ENCODE measurements around the gene ATP6V1F.
"Not testable (repeated sequence)": the region's sequence is repeated elsewhere in the genome, so short reads cannot be mapped to it uniquely, and the experiment has no call there.

Gene ATP6V1F

DNA sequence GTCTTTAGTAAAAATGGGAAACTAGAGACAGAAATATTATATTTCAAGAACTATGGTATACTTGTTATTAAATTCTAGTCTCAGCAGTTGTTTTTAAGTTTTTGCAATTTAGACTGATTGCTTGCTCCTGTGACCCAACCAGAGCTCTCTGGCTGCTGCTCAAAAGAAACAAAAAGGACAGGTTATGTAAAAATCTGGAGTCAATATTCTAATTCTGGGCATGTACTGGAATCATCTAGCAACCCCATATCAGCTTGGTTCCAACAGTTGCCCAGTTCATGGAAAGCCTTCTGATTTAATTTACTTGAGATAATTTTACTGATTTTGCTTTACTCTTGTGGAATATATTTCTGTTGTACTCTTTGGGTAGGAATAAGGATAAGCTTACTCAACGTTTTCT, 37.6 kb downstream of the ATP6V1F start:
- no peak for DNase-seq (ENCODE audit: low read depth in 2 of 2)

DNA sequence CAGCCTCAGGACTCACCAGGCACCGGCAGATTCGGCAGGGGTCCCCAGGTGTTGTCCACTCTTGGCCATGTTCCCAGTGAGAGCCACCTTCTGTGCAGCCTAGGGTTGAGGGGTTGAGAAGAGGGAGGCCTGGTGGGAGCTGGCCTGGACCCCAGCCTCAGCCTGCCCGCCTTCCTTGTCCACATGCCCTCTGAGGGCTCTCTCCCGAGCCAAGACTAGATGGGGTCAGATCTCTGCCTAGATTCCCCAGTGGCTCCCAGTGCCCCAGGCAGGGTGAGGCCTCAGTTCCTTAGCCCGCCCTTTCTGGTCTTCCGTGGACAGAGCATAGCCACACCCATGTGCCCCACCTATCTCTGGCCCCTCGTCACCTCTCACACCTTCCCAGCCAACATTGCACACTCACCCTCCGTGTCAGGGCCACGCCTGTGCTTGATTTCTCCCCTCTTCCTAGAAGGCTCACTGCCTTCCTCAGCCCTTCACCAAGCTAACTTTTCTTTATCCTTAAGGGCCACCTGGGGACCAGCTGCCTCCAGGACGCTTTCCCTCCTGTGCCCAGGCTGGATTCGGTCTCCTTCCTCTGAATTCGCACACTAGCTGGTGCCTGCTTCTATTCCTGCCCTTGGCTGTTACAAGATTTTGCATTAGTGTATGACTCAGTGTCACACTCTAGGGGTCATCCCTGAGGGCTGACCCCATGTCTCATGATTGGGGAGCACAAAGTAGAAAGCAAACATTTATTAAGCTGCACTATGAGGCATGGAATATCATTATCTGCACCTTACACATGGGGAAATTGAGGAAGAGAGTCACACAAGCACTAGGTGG, 40.3 kb downstream of the ATP6V1F start:
- DNase-seq (ENCODE audit: low read depth in 2 of 2), result no peak

DNA sequence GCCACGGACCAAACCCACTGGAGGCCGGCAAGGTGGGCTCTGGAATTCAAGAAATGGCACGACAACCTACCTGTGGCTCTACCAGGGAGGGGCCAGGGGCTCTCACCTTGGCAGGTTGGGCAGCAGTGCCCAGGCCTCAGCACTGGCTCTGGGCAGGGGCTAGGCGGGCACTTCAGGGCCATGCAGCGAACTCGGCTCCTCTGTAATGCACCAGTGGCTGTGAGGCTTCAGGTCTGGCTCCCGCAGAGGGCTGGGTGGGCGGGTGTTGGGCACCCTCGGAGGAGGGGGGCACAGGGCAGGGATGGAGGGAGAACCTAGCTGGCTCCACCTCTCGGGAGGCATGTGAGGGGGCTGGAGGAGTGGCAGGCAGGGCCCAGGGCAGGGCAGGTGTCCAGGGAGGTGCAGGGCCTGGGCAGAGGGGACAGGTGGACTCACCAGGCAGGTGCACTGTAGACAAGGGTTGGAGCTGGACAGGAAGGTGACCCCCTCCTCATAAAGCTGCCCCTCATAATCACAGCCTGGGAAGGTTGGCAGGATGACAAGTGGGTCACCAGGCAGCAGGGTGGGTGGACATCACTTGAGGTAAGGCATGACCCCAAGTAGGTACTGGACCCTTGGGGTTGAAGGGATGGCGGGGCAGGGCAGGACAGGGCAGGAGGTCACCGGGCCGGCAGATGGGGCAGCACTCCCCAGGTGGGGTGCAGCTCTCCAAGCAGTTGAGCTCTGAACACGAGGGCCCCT, 41.1 kb downstream of the ATP6V1F start:
- no peak for DNase-seq (ENCODE audit: low read depth in 2 of 2)

GRCh38 chr7:128904381-128905197, 41.9 kb downstream of the ATP6V1F start:
- no peak for DNase-seq (ENCODE audit: low read depth in 2 of 2)

- no peak for DNase-seq (ENCODE audit: low read depth in 2 of 2)
Measured at GRCh38 chr7:128906001-128906765, 43.5 kb downstream of the ATP6V1F start.

GRCh38 chr7:128906766-128907559, 44.3 kb downstream of the ATP6V1F start:
- no peak for DNase-seq (ENCODE audit: low read depth in 2 of 2)

- no peak for DNase-seq (ENCODE audit: low read depth in 2 of 2)
Measured at GRCh38 chr7:128908750-128909624, 46.3 kb downstream of the ATP6V1F start.

DNA sequence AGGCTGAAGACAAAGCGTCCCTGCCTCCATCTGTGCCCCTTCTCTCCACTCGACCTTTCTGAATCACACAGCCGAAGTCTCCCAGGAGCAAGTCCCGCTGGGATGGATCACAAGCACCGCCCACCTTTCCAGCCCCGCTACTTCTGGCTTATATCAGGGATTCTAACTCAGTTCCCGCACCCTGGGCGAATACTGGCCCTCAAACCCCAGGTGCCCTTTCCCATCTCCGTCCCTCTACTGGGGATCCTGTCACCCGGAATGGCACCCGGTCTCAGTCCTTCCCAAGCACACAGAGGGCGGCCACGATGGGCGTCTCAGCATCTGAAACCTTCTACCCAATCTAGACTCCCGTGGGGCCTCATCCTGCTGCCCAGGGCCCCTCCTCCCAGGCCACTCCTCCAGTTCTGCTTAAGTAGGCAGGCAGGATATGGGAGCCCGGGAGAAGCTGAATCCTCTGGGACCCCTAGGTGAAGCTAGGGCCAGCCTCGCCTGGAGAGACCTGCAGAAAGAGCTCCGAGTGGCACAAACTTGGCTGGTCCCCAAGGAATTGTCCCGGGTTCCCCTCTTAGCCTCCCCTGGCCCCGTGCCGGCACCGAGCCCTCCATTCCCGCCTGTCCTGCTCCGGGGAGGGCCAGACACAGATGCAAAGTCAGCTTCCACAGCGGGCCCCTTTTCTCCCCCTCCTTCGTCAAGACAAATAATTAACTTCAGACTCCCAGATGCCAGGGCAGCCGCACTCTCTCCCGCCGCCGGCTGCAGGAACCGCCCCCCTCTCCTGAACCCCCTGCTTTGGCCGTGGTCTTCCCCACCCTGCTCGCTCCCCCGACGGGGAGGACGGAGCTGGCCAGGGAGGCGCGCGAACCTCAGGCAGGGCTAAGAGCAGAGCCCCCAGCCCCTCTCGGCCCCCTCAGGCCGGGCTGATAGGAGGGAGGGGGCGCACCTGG, 47.2 kb downstream of the ATP6V1F start:
- DNase-seq (ENCODE audit: low read depth in 2 of 2), result no peak

GRCh38 chr7:128910569-128910945, 47.9 kb downstream of the ATP6V1F start, which contains the start of gene KCP:
KCP (minus strand) TSS chr7:128910709; CDS start chr7:128910676, 33 bp downstream.
- DNase-seq (ENCODE audit: low read depth in 2 of 2), result no peak

DNA sequence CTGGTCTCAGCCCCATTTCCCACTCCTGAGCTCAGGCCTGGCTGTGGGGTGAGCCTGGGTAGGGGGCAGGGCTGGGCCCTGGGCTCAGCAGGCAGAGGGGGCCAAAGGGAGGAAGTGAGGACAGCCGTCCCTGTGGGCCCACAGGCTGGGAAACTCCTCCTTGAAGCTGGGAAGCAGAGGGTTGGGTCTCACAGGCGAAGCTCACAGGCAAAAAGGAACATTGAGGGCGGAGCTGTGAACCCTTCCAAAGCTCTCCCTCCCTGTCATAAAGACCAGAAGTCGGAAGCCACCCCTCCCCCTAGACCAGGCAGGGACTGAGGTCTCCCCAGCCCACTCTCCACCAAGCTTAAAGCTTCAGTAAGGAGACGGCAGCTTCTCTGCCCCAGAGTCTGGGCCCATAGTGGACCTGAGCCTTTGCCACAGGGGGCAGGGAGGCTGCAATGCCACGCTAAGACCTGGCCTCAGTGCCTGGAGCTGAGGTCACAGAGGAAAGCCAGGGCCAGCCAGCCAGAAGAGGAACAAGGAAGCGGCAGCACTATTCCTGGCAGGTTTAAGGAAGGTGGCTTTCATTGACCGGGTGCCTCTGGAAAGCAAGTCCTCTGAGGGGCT, 48.9 kb downstream of the ATP6V1F start:
- DNase-seq (ENCODE audit: low read depth in 2 of 2), result no peak

DNA sequence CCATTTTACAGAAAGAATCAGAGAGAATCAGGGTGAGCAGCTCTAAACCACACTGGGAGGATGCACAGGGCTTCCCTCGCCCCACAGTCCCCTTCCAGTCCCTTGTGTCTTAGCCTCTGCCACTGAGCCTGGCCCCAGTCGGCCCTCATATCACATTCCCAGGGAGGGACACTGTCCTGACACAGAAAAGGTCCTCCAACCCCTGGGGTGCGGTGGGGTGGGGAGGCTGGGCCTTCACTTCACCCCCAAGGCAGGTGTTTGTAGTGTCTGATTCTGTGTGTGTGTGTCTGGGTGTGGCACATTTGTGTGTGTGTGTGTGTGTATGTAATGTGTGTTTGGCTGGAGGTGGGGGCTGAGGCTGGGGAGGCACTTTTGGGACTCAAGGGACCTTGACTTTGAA, 49.6 kb downstream of the ATP6V1F start:
- no peak for DNase-seq (ENCODE audit: low read depth in 2 of 2)

- DNase-seq (ENCODE audit: low read depth in 2 of 2), result not testable (repeated sequence)
Measured at GRCh38 chr7:128912709-128913495, 50.2 kb downstream of the ATP6V1F start.

DNA sequence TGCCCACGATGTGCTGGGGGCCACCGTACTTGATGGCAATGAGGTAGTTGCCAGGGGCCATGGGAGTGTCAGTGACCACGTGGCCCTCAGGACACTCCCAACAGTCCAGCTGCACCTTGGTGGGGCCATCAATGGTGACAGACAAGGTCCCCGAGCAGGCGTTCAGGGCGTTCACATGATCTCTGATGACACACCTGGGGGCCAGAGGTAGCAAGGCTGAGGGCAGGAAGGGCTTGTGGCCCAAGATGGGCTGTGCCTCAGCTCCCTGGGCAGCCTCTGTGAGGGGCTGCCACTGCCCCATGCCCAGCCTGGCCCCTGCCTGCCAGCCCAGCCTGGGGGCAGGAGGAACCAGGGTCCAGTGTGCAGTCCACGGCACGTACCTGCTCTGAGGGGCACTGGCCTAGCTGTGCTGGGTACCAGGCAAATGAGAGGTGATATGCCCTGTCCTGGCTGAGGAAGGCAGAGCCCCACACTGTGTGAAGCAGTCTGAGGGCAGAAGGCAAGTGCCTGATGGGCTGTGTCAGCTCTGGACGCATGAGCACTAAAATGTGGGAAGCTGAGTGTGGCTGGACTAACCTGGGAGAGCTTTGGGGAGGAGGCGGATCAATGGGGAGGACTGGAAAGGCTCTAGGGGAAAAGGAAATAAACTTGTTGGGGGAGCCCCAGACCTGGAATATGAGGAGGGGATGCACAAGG, 51.4 kb downstream of the ATP6V1F start:
- no peak for DNase-seq (ENCODE audit: low read depth in 2 of 2)

DNA sequence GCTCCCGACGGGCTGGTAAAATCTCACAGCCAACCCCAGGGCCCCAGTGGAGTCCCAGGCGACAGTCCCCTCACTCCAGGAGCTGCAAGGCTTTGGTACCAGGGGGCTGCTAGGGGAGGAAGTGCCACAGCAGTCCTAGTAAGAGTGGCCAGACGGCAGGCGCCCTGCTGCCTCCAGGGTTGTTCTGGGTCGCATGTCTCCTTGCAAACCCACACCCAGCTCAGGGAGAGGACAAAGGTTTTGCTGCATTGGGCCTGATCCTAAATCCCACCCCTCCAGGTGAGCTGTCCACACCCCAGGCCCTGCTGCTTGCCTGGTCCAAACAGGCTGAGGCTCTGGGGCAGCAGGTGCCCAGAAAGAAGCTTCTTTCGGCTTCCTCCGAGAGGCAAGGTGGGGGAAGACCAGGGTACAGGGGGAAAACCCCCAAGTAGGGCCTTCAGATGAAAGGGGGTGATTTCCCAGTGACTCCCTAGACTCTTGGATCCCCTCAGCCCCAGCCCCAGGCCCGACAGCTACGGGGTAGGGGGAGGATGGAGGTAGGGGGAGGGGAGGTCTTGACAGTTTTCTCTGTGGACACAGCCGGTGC, 52.0 kb downstream of the ATP6V1F start:
- no peak for DNase-seq (ENCODE audit: low read depth in 2 of 2)

DNA sequence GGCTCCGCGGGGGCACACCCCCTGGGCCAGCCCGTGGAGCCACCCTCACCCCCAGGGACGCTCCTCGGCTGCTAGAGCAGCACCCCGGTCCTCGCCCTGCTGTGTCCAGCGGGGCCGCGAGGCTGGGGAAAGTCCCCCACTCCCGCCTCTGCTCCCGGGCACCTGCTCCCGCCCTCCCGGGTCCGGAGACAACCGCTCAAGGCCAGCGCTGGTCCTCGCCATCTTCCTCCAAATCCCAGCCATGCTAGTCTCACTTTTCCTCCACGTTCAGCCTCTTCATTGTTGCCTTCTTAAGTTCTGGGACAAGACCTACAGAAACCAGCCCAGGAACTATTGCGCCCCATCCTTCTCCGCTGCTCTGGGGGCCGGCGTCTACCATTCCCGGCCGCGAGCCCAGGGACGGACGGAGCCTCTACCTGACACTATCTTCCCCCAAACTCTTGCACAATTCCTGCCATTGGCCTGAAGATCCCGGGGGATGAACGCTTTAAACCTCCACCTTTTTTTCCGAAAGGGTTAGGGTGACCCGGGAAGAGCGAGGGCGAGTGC, 52.7 kb downstream of the ATP6V1F start:
- DNase-seq (ENCODE audit: low read depth in 2 of 2), result no peak

Measured in stimulated activated CD8-positive, alpha-beta memory T cell treated with anti-CD3 and anti-CD28 coated beads, Interleukin-2, amount 100 ng/mL, for 1 hour (primary cell).